BJ (cell line): ENCODE results near the gene CMTR1. TPM values are rescaled to one million over a fixed set of nuclear protein-coding genes. Genes with fewer than 3 reads are reported as not detected.

Experiments
- CTCF ChIA-PET: fragments of 350-600 bp; formaldehyde crosslinking; extraction: SDS; loops from one replicate; lab custom pipeline; 2021; ENCODE audit warnings: antibody characterized with exemption, inconsistent platforms; lab: Yijun Ruan, JAX
- POLR2A ChIA-PET: fragments of 300-600 bp; sonication (Branson Sonifier 250); formaldehyde crosslinking; extraction: SDS; loops from one replicate; lab custom pipeline; 2021; ENCODE audit warnings: antibody characterized with exemption; lab: Charles Lee
- DNase-seq: peaks from one replicate; pipeline ENCODE4 v3.0.0-alpha.2; 2011; ENCODE audit warnings: low read depth
- H3K27me3 ChIP-seq: 2 replicates; pipeline ENCODE4 v1.6.0; 2011; ENCODE audit warnings: low read length; ENCODE audit not compliant: control insufficient read depth, insufficient read depth
- H3K36me3 ChIP-seq: 2 replicates; pipeline ENCODE4 v1.5.1; 2011; ENCODE audit warnings: low read length; ENCODE audit not compliant: control insufficient read depth, insufficient read depth
- H3K4me3 ChIP-seq: 2 replicates; pipeline ENCODE4 v1.5.1; 2011; ENCODE audit warnings: low read depth, mild to moderate bottlenecking, control low read depth, low read length
- polyA plus RNA-seq: library from polyadenylated mRNA; depleted of rRNA; stranded (reverse); fragments of >200 nt; gene quantifications from 2 replicates; pipeline ENCODE4 v1.2.3, GENCODE V29; 2011
- TF ChIP-seq, protein P1 (sequence below): IDR thresholded peaks from 2 replicates; pipeline ENCODE4 v1.5.1; 2011; ENCODE audit warnings: low read depth, mild to moderate bottlenecking, control low read depth, inconsistent platforms, low read length, moderate library complexity; ENCODE audit not compliant: insufficient read depth

Gene CMTR1
- polyA plus RNA-seq, 1 experiment = 25.2 TPM

DNA sequence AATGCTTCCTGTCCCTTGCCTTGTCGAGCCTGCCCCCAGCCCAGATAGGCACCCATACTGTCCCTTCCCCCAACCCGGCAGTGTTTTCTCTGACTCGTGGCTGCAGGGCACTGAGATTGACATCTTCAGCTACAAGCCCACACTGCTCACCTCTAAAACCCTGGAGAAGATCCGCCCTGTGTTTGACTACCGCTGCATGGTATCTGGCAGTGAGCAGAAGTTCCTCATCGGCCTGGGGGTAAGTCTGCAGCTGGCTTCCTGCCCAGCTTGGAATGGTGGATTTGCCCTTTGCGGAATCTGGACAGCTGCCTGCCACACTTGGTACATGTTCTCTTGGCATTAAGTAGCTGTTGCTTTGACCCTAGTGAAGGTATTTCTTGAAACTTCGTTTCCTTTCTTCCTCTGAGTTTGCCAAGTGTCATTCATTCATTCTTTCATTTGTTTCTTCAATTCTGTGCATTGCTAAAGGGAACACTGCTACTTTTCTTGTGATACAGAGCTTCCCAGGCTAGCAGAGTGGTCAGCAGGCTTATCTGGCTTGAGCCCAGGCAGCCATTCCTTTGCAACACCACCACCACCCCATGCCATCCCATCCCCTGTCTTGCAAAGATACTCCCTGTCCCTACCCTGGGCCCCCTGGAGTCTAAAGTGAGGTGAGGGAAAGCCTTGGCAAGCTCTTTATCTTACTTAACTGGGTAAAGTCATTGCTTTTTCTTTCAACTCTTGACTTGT lies 40.5 kb downstream of the CMTR1 start:
- no peak for DNase-seq
- TF ChIP-seq, protein P1, sequence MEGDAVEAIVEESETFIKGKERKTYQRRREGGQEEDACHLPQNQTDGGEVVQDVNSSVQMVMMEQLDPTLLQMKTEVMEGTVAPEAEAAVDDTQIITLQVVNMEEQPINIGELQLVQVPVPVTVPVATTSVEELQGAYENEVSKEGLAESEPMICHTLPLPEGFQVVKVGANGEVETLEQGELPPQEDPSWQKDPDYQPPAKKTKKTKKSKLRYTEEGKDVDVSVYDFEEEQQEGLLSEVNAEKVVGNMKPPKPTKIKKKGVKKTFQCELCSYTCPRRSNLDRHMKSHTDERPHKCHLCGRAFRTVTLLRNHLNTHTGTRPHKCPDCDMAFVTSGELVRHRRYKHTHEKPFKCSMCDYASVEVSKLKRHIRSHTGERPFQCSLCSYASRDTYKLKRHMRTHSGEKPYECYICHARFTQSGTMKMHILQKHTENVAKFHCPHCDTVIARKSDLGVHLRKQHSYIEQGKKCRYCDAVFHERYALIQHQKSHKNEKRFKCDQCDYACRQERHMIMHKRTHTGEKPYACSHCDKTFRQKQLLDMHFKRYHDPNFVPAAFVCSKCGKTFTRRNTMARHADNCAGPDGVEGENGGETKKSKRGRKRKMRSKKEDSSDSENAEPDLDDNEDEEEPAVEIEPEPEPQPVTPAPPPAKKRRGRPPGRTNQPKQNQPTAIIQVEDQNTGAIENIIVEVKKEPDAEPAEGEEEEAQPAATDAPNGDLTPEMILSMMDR = no peak
- H3K27me3 ChIP-seq = no peaks in the 10 kb centered on the region
- POLR2A ChIA-PET = no interaction called here
- no peak overlapping the region for H3K4me3 ChIP-seq
- CTCF ChIA-PET = interaction anchor here (0.6 to 1.2 kb wide), 2 partner anchors 13 to 93 kb away, joined by 3 read pairs; no protein-coding TSS in a partner anchor
- H3K36me3 ChIP-seq = peaks cover 29% of the 10 kb centered on the region

DNA sequence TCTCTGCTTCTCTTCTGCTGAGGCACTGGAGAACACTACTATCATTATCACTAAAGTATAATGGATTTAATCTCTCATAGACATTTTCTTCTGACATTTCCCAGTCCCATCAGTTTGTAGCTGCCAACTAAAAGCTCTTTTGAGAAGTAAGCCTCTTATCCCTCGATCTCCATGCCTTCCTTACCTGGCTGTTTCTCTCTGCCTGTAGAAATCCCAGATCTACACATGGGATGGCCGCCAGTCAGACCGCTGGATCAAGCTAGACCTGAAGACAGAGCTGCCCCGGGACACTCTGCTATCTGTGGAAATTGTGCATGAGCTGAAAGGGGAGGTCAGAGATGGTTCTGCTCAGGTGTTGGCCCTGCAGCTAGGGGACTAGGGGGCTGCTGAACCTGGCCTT lies 41.3 kb downstream of the CMTR1 start:
- TF ChIP-seq, protein P1 = no peak
- ChIA-PET POLR2A (no interaction called here), CTCF (interaction anchor here (0.6 kb wide), 1 partner anchor 93 kb away, joined by 3 read pairs; no protein-coding TSS in a partner anchor)
- Histone ChIP-seq H3K4me3 (no peak overlapping the region), H3K27me3 (no peaks in the 10 kb centered on the region), H3K36me3 (peaks cover 35% of the 10 kb centered on the region)
- DNase-seq = no peak

DNA sequence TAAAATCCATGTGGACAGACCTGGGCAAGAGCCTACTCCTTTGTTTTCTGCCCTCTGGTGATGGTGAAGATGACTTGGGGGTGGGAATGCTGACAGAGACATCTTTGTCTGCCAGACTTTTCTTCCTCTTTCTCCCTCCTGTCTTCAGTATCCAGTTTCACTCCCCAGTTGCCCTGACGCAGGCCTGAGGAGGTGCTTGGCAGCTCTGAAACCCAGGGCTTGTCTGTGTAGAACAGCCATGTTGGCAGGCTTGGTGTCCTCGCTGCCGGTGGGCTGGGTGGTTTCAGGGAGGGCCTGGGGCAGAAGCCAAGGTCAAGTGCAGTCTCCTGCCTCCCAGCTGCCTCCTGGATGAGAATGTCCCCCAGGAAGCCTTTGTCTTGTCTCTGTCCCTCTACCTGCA lies 44.2 kb downstream of the CMTR1 start:
- TF ChIP-seq, protein P1 = no peak
- H3K27me3 ChIP-seq = no peaks in the 10 kb centered on the region
- no peak overlapping the region for H3K4me3 ChIP-seq
- CTCF ChIA-PET = interaction anchor here (0.8 to 1.6 kb wide), 4 partner anchors 10 to 215 kb away, joined by 3 to 6 read pairs (median 3); no protein-coding TSS in a partner anchor
- DNase-seq = no peak
- H3K36me3 ChIP-seq = peaks cover 35% of the 10 kb centered on the region
- POLR2A ChIA-PET = no interaction called here

DNA sequence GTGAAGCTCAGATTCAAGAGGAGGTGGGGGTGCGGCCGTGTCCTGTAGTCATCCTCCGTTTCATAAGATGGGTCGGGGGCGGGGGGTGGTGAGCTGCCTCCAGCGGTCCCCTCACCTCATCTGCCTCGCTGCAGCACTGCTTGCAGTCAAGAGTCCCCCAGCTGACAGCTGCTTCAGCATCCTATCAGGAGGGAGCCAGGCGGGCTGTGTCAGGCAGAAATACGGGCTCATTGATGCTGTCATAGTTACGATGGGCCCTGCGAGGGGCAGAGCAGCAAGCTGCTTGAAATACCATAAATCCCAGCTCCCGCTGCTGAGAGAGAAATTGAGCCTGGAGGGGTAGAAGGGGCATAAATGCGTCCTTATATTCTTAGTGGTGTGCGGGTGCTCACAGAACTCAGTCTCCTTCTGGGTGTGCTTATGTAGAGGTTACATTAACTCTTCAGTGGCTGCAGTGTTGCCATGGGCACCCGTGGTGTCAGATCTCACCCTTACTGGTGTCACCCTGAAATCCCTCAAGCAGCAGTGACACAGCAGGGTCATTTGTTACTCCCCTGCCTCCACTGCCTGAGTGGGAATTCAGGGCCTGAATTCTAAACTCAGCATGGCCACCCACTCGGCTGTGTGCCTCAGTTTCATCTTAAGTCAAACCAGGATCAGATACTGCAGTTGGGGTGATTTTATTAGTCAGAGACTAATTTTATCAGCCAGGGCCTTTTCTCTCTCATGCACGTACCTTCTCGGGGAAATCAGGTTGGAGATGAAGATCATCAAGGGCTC lies 44.8 kb downstream of the CMTR1 start:
- Histone ChIP-seq H3K27me3 (no peaks in the 10 kb centered on the region), H3K36me3 (peaks cover 37% of the 10 kb centered on the region), H3K4me3 (no peak overlapping the region)
- TF ChIP-seq, protein P1 = no peak
- ChIA-PET CTCF (interaction anchor here (1.2 to 1.6 kb wide), 4 partner anchors 10 to 215 kb away, joined by 3 to 6 read pairs (median 3); no protein-coding TSS in a partner anchor), POLR2A (interaction anchor here (0.6 kb wide), 1 partner anchor 162 kb away, joined by 3 read pairs; no protein-coding TSS in a partner anchor)
- no peak for DNase-seq

DNA sequence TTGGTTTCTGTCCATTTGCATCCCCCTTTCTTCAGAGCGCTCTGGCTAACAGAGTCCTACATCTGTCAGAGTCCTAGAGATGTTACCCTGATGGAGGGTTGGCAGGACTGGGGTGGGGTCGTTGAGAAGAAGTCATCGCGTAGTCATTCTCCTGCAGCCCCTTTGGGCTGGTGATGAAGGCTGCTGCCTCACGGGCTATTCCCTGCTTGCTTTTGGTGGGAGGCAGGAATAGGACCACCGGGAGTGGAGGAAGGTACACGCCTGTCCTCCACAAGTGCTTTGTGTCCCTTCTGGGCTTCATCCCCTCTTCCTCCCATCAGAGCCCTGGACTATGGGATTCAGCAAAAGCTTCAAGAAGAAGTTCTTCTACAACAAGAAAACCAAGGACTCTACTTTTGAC lies 45.8 kb downstream of the CMTR1 start:
- Histone ChIP-seq H3K36me3 (peaks cover 40% of the 10 kb centered on the region), H3K4me3 (no peak overlapping the region), H3K27me3 (no peaks in the 10 kb centered on the region)
- ChIA-PET POLR2A (interaction anchor here (0.6 kb wide), 1 partner anchor 161 kb away, joined by 3 read pairs; no protein-coding TSS in a partner anchor), CTCF (interaction anchor here (1.2 to 1.3 kb wide), 2 partner anchors 12 to 87 kb away, joined by 3 read pairs; no protein-coding TSS in a partner anchor)
- TF ChIP-seq, protein P1 = no peak
- DNase-seq = no peak
